ENCODE data around the gene CDK17. TPM values are rescaled to one million over a fixed set of nuclear protein-coding genes. Genes with fewer than 3 reads are reported as not detected.
A peak's percentile ranks its signal among the peaks of the same experiment; 100 is the strongest.

Gene CDK17
- total RNA-seq, 1 experiment from 2014 or later = 23.9 TPM

GRCh38 chr12:96334502-96334901, 65.7 kb downstream of the CDK17 start:
- Histone ChIP-seq H3K4me2 (ENCODE audit: low read length) (no peak overlapping the region), H2AFZ (ENCODE audit: low read length) (no peak overlapping the region), H3K9me2 (replicated peaks; ENCODE audit: low read length) (no peaks in the 10 kb centered on the region), H3K36me3 (ENCODE audit: low read depth, low read length) (0 out of 2 replicates have a peak, but pooled peaks cover 7% of the 10 kb centered on the region), H4K20me1 (ENCODE audit: low read length) (no peaks in the 10 kb centered on the region), H3K79me2 (ENCODE audit: low read length) (peaks cover 43% of the 10 kb centered on the region), H3K9me3 (ENCODE audit: low read length) (no peaks in the 10 kb centered on the region), H3K4me3 (ENCODE audit: low read length) (no peak overlapping the region), H3K27ac (ENCODE audit: low read length) (no peak overlapping the region), H3K4me1 (ENCODE audit: insufficient read depth, low read length) (peaks cover 6% of the 10 kb centered on the region; the same call in 1 of the 2 replicates), H3K27me3 (ENCODE audit: low read length) (no peaks in the 10 kb centered on the region), H3K9ac (ENCODE audit: low read length) (no peak overlapping the region), H3F3A (ENCODE audit: low read length, unreplicated experiment) (no peaks in the 10 kb centered on the region)
- ATAC-seq = peak; percentile 83
- BruUV-seq (replicated peaks) = no TSS peak
- DNase-seq = peak; percentile 25
- ChIA-PET CTCF (no interaction called here), POLR2A (ENCODE audit: unreplicated experiment) (interaction anchor here (0.6 kb wide), 1 partner anchor 56 kb away, joined by 3 read pairs; no protein-coding TSS in a partner anchor)
- TF ChIP-seq, protein P1, sequence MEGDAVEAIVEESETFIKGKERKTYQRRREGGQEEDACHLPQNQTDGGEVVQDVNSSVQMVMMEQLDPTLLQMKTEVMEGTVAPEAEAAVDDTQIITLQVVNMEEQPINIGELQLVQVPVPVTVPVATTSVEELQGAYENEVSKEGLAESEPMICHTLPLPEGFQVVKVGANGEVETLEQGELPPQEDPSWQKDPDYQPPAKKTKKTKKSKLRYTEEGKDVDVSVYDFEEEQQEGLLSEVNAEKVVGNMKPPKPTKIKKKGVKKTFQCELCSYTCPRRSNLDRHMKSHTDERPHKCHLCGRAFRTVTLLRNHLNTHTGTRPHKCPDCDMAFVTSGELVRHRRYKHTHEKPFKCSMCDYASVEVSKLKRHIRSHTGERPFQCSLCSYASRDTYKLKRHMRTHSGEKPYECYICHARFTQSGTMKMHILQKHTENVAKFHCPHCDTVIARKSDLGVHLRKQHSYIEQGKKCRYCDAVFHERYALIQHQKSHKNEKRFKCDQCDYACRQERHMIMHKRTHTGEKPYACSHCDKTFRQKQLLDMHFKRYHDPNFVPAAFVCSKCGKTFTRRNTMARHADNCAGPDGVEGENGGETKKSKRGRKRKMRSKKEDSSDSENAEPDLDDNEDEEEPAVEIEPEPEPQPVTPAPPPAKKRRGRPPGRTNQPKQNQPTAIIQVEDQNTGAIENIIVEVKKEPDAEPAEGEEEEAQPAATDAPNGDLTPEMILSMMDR (conservative IDR thresholded peaks at IDR 0.05; ENCODE audit: low read depth, low read length) = no peak
- no peak for TF ChIP-seq EZH2phosphoT487 (IDR thresholded peaks at IDR 0.05; ENCODE audit: borderline replicate concordance, low read length)
- no peak for TF ChIP-seq EZH2 (IDR thresholded peaks at IDR 0.05; ENCODE audit: low read length, unreplicated experiment)
- intact Hi-C loops (cut with micrococcal nuclease) = loop anchor here (1.0 kb wide), 1 partner anchor 66 kb away; the partner anchor contains the start of gene CDK17

GRCh38 chr12:96329545-96329944, 70.7 kb downstream of the CDK17 start:
- no peaks in the 10 kb centered on the region for H3K9me2 ChIP-seq (replicated peaks; ENCODE audit: low read length)
- H3K27me3 ChIP-seq (ENCODE audit: low read length) = no peaks in the 10 kb centered on the region
- no peak overlapping the region for H3K9ac ChIP-seq (ENCODE audit: low read length)
- H3K4me1 ChIP-seq (ENCODE audit: insufficient read depth, low read length) = no peaks in the 10 kb centered on the region
- POLR2A ChIA-PET (ENCODE audit: unreplicated experiment) = no interaction called here
- BruUV-seq (replicated peaks) = no TSS peak
- H2AFZ ChIP-seq (ENCODE audit: low read length) = no peak overlapping the region
- H3K27ac ChIP-seq (ENCODE audit: low read length) = no peak overlapping the region
- DNase-seq (no peak), ATAC-seq (no peak)
- H3K36me3 ChIP-seq (ENCODE audit: low read depth, low read length) = 0 out of 2 replicates have a peak, but pooled peaks cover 7% of the 10 kb centered on the region
- TF ChIP-seq EZH2phosphoT487 (IDR thresholded peaks at IDR 0.05; ENCODE audit: borderline replicate concordance, low read length) (no peak), EZH2 (IDR thresholded peaks at IDR 0.05; ENCODE audit: low read length, unreplicated experiment) (no peak)
- TF ChIP-seq, protein P1 (conservative IDR thresholded peaks at IDR 0.05; ENCODE audit: low read depth, low read length) = no peak
- no peaks in the 10 kb centered on the region for H3F3A ChIP-seq (ENCODE audit: low read length, unreplicated experiment)
- intact Hi-C loops (cut with micrococcal nuclease) = no loop called here
- H3K4me3 ChIP-seq (ENCODE audit: low read length) = no peak overlapping the region
- H4K20me1 ChIP-seq (ENCODE audit: low read length) = no peaks in the 10 kb centered on the region
- H3K9me3 ChIP-seq (ENCODE audit: low read length) = no peaks in the 10 kb centered on the region
- peaks cover 16% of the 10 kb centered on the region for H3K79me2 ChIP-seq (ENCODE audit: low read length)
- CTCF ChIA-PET = no interaction called here
- no peak overlapping the region for H3K4me2 ChIP-seq (ENCODE audit: low read length)

DNA sequence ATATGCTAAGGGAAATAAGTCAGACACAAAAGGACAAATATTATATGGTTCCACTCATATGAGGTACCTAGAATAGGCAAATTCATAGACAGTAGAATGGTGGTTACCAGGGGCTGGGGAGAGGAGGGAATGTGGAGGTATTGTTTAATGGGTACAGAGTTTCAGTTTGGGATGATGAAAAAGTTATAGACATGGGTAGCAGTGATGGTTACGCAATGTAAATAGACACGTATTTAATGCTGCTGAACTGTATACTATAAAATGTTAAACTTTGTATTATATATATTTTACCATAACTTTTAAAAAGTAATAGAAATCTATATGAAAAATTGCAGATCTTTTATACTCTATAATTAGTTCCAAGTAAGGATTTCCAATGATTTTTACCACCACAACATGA, 71.2 kb downstream of the CDK17 start:
- H2AFZ ChIP-seq (ENCODE audit: low read length) = no peak overlapping the region
- H3K9me2 ChIP-seq (replicated peaks; ENCODE audit: low read length) = no peaks in the 10 kb centered on the region
- no peaks in the 10 kb centered on the region for H3K4me1 ChIP-seq (ENCODE audit: insufficient read depth, low read length)
- H4K20me1 ChIP-seq (ENCODE audit: low read length) = no peaks in the 10 kb centered on the region
- CTCF ChIA-PET = no interaction called here
- no TSS peak for BruUV-seq (replicated peaks)
- H3K27me3 ChIP-seq (ENCODE audit: low read length) = no peaks in the 10 kb centered on the region
- TF ChIP-seq EZH2phosphoT487 (IDR thresholded peaks at IDR 0.05; ENCODE audit: borderline replicate concordance, low read length) (no peak), EZH2 (IDR thresholded peaks at IDR 0.05; ENCODE audit: low read length, unreplicated experiment) (no peak)
- TF ChIP-seq, protein P1 (conservative IDR thresholded peaks at IDR 0.05; ENCODE audit: low read depth, low read length) = no peak
- intact Hi-C loops (cut with micrococcal nuclease) = no loop called here
- 0 out of 2 replicates have a peak, but pooled peaks cover 7% of the 10 kb centered on the region for H3K36me3 ChIP-seq (ENCODE audit: low read depth, low read length)
- H3K4me2 ChIP-seq (ENCODE audit: low read length) = no peak overlapping the region
- H3K4me3 ChIP-seq (ENCODE audit: low read length) = no peak overlapping the region
- H3K79me2 ChIP-seq (ENCODE audit: low read length) = peaks cover 15% of the 10 kb centered on the region
- H3K9ac ChIP-seq (ENCODE audit: low read length) = no peak overlapping the region
- ATAC-seq (no peak), DNase-seq (no peak)
- H3K27ac ChIP-seq (ENCODE audit: low read length) = no peak overlapping the region
- no peaks in the 10 kb centered on the region for H3F3A ChIP-seq (ENCODE audit: low read length, unreplicated experiment)
- POLR2A ChIA-PET (ENCODE audit: unreplicated experiment) = interaction anchor here (0.7 kb wide), 1 partner anchor 10 kb away, joined by 4 read pairs; no protein-coding TSS in a partner anchor
- no peaks in the 10 kb centered on the region for H3K9me3 ChIP-seq (ENCODE audit: low read length)

Measured in PC-3 (cell line).